HepG2 (cell line): Measurements from ENCODE around the gene ZNF367. TPM values are rescaled to one million over a fixed set of nuclear protein-coding genes. Genes with fewer than 3 reads are reported as not detected.

Source experiments
- ATAC-seq: fragments of 200-7000 bp; cut with Tn5 transposase; 3 replicates; pipeline ENCODE4 v1.9.1; 2020; ENCODE audit warnings: mild to moderate bottlenecking, moderate library complexity
- BruUV-seq: library from RNA; stranded (reverse); fragments of 400-500 nt; replicated peaks from 2 replicates; lab custom pipeline; 2021; lab: Mats Ljungman, UMichigan
- CTCF ChIA-PET: fragments of 300-600 bp; formaldehyde crosslinking; extraction: SDS; loops from one replicate; lab custom pipeline; 2021; ENCODE audit warnings: low total read pairs, inconsistent platforms, low intra/inter-chr PET ratio; lab: Yijun Ruan, JAX
- POLR2A ChIA-PET: fragments of 350-600 bp; sonication (Branson Sonifier 250); formaldehyde crosslinking; loops from one replicate; lab custom pipeline; 2020; ENCODE audit warnings: antibody characterized with exemption, inconsistent platforms; lab: Yijun Ruan, JAX
- DNase-seq: peaks from one replicate; pipeline ENCODE4 v3.0.0-alpha.2; 2015; ENCODE audit warnings: low spot score
- FAIRE-seq: peaks from 3 replicates; lab custom pipeline; 2011; peaks lifted over from hg19 to GRCh38; lab: Jason Lieb, UNC
- H2AFZ ChIP-seq: one replicate; pipeline ENCODE4 v1.6.1; 2011; ENCODE audit warnings: low read length, inconsistent platforms
- H3K27ac ChIP-seq: fragments of 300-600 bp; 3 replicates; pipeline ENCODE4 v1.8.0; 2011; ENCODE audit warnings: mixed run types, mild to moderate bottlenecking, mixed read lengths, low read length, inconsistent platforms; ENCODE audit not compliant: insufficient read depth; ENCODE audit errors: extremely low read length
- H3K27me3 ChIP-seq, 2 experiments: fragments of 200-600 bp in 1 of 2; 2 replicates in 1 of 2; 3 replicates in 1 of 2; pipeline versions ENCODE4 v1.6.0 to v1.8.0; 2011; ENCODE audit warnings: low read length in 2 of 2, mild to moderate bottlenecking in 2 of 2, moderate library complexity in 2 of 2, inconsistent platforms in 1 of 2; ENCODE audit not compliant: insufficient read depth in 2 of 2, control insufficient read depth in 1 of 2
- H3K36me3 ChIP-seq, 2 experiments: fragments of 200-600 bp in 1 of 2; replicated peaks in 1 of 2; 2 replicates in 1 of 2; 3 replicates in 1 of 2; pipeline versions ENCODE4 v1.5.1 to v1.8.0; 2011; ENCODE audit warnings: low read length in 2 of 2, inconsistent platforms in 1 of 2; ENCODE audit not compliant: insufficient read depth in 2 of 2, control insufficient read depth in 1 of 2
- H3K4me1 ChIP-seq: 2 replicates; pipeline ENCODE4 v1.5.1; 2012; ENCODE audit warnings: low read length, inconsistent platforms; ENCODE audit not compliant: insufficient read depth
- H3K4me2 ChIP-seq: 2 replicates; pipeline ENCODE4 v1.6.0; 2011; ENCODE audit warnings: low read depth, low read length, inconsistent platforms
- H3K4me3 ChIP-seq, 3 experiments: fragments of 200-600 bp in 1 of 3; sonication (generic), shearing (Covaris generic) in 1 of 3; replicated peaks in 1 of 3; 2 replicates each; pipeline ENCODE4 v1.5.1; 2011 to 2016; ENCODE audit warnings: low read length in 3 of 3, inconsistent platforms in 2 of 3, low read depth in 2 of 3, mild to moderate bottlenecking in 2 of 3, control low read depth in 1 of 3, mixed read lengths in 1 of 3; ENCODE audit not compliant: insufficient read depth in 1 of 3
- H3K79me2 ChIP-seq: one replicate; pipeline ENCODE4 v1.6.1; 2011; ENCODE audit warnings: low read length, inconsistent platforms; ENCODE audit not compliant: insufficient read depth
- H3K9ac ChIP-seq: 2 replicates; pipeline ENCODE4 v1.6.0; 2011; ENCODE audit warnings: mild to moderate bottlenecking, low read depth, low read length, inconsistent platforms; ENCODE audit not compliant: insufficient read depth
- H3K9me3 ChIP-seq: 2 replicates; pipeline ENCODE4 v1.5.1; 2012; ENCODE audit warnings: mild to moderate bottlenecking, low read length
- H4K20me1 ChIP-seq: 2 replicates; pipeline ENCODE4 v1.6.0; 2011; ENCODE audit warnings: inconsistent platforms, mild to moderate bottlenecking, low read length, moderate library complexity; ENCODE audit not compliant: insufficient read depth
- ERF ChIP-seq: IDR thresholded peaks from 2 replicates; pipeline ENCODE4 v1.6.1; 2018; ENCODE audit warnings: missing biosample characterization, missing genetic modification reagents
- KLF11 ChIP-seq: IDR thresholded peaks from 2 replicates; pipeline ENCODE4 v1.6.1; 2016; ENCODE audit warnings: missing compliant biosample characterization
- MED1 ChIP-seq: sonication (generic); formaldehyde crosslinking; IDR thresholded peaks from 2 replicates; pipeline ENCODE4 v1.4.0; 2020; ENCODE audit warnings: missing genetic modification reagents
- NR2F2 ChIP-seq: IDR thresholded peaks from 2 replicates; pipeline ENCODE4 v1.6.1; 2012; ENCODE audit warnings: low read depth, inconsistent platforms, borderline replicate concordance
- SIN3B ChIP-seq: fragments of 150-350 bp; IDR thresholded peaks from 2 replicates; pipeline ENCODE4 v1.6.1; 2014; ENCODE audit warnings: low read length
- ZNF17 ChIP-seq: sonication (generic); formaldehyde crosslinking; IDR thresholded peaks from 2 replicates; pipeline ENCODE4 v1.5.0; 2020; ENCODE audit warnings: mild to moderate bottlenecking, missing genetic modification reagents
- ZNF547 ChIP-seq: sonication (generic); formaldehyde crosslinking; IDR thresholded peaks from 2 replicates; pipeline ENCODE4 v1.5.1; 2020; ENCODE audit warnings: mild to moderate bottlenecking, missing genetic modification reagents
- ZNF580 ChIP-seq: IDR thresholded peaks from 2 replicates; pipeline ENCODE4 v1.6.1; 2016; ENCODE audit warnings: low read depth, borderline replicate concordance
- ZNF589 ChIP-seq: sonication (generic); formaldehyde crosslinking; conservative IDR thresholded peaks from 2 replicates; pipeline ENCODE4 v1.8.0; 2022; ENCODE audit warnings: mild to moderate bottlenecking, moderate library complexity, missing genetic modification reagents
- ZNF768 ChIP-seq: sonication (generic); formaldehyde crosslinking; IDR thresholded peaks from 2 replicates; pipeline ENCODE4 v1.4.0; 2020; ENCODE audit warnings: missing genetic modification reagents
- ZNF879 ChIP-seq: sonication (generic); formaldehyde crosslinking; IDR thresholded peaks from 2 replicates; pipeline ENCODE4 v1.8.1; 2023; ENCODE audit warnings: missing genetic modification reagents
- WGBS: methylation state at CpG from one replicate; pipeline ENCODE4 v1.1.6; 2017; ENCODE audit warnings: low lambda C conversion rate; 5-methylcytosine and 5-hydroxymethylcytosine counted together
- in situ Hi-C: cut with HindIII; loops from 2 replicates; pipeline ENCODE4 v1.10.0; 2017; ENCODE audit warnings: low pct_unique_long_range_greater_than_20kb; ENCODE audit not compliant: extremely low pct_ligation_motif_present
- intact Hi-C: fragments of 100-400 bp; cut with micrococcal nuclease; formaldehyde crosslinking; loops from one replicate; pipeline ENCODE4 v1.10.0; 2022; ENCODE audit not compliant: unreplicated experiment
- polyA plus RNA-seq, 8 experiments: library from polyadenylated mRNA; depleted of rRNA in 3 of 8; stranded (reverse) in 7 of 8; unstranded in 1 of 8; fragments of >200 nt; fragmentation: Illumina TruSeq in 4 of 8; extraction: Trizol in 4 of 8; gene quantifications; 2 replicates each; pipeline versions ENCODE4 v1.2.1 to v1.2.3, GENCODE V29; 2011 to 2016; ENCODE audit warnings: low read depth in 4 of 8, missing spikeins in 1 of 8, mixed read lengths in 1 of 8; ENCODE audit not compliant: insufficient read depth in 1 of 8
- total RNA-seq, 5 experiments: library from RNA; depleted of rRNA; stranded (reverse); fragments of >200 nt; fragmentation: Illumina TruSeq; extraction: Trizol; gene quantifications; 2 replicates each; pipeline ENCODE4 v1.2.3, GENCODE V29; 2016; ENCODE audit warnings: low read depth in 1 of 5
- TF ChIP-seq, protein P1 (sequence below): sonication (generic); formaldehyde crosslinking; IDR thresholded peaks from 2 replicates; pipeline ENCODE4 v1.8.0; 2022; ENCODE audit warnings: mild to moderate bottlenecking, missing genetic modification reagents, moderate library complexity
- TF ChIP-seq, protein P2 (sequence below): sonication (generic); formaldehyde crosslinking; IDR thresholded peaks from 2 replicates; pipeline ENCODE4 v1.8.0; 2022; ENCODE audit warnings: missing genetic modification reagents, mild to moderate bottlenecking, inconsistent platforms, borderline replicate concordance

The ZNF367 gene
- total and polyA plus RNA-seq, 2 of the 13 experiments (the other 11 are each of a cell fraction or from before 2014, with no cell fraction given), result 2.9 to 7.7 TPM

DNA sequence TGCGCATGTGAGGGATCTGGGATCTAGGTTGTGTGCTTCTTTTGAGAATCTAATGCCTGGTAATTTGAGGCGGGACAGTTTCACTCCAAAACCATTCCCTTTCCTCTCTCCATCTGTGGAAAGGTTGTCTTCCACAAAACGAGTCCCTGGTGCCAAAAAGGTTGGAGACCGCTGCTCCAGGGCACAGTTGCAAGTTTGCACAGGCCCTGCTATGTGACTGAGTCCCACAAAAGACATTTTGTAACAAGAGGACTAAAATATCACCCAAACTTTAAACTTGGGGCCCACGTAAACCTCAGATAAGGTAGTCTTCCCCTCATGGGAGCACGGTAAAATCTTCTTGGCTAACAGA lies 5.8 kb upstream of the ZNF367 start:
- Histone ChIP-seq H3K4me1 (peaks cover 45% of the 10 kb centered on the region), H3K4me2 (peak overlapping the region; percentile 66), H4K20me1 (no peaks in the 10 kb centered on the region), H3K36me3 (no peaks in the 10 kb centered on the region), H3K27me3 (no peaks in the 10 kb centered on the region), H2AFZ (peak overlapping the region; percentile 73), H3K79me2 (no peaks in the 10 kb centered on the region), H3K9ac (peak overlapping the region; percentile 58), H3K4me3 (peak overlapping the region; percentile 34 to 55 (median 45)), H3K27ac (peak overlapping the region; percentile 34), H3K9me3 (no peaks in the 10 kb centered on the region)
- CTCF ChIA-PET, result no interaction called here
- DNase-seq, result no peak
- ATAC-seq, result no peak
- peak; percentile 72 for FAIRE-seq
- peak; percentile 3; the same call in 1 of the 2 replicates for TF ChIP-seq ZNF580 (CRISPR knock-in tag)
- TF ChIP-seq ERF, result 0 out of 2 replicates have a peak, but pooled peaks have one; percentile 6
- no peak for TF ChIP-seq NR2F2
- TF ChIP-seq, protein P1, sequence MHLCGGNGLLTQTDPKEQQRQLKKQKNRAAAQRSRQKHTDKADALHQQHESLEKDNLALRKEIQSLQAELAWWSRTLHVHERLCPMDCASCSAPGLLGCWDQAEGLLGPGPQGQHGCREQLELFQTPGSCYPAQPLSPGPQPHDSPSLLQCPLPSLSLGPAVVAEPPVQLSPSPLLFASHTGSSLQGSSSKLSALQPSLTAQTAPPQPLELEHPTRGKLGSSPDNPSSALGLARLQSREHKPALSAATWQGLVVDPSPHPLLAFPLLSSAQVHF (CRISPR knock-in tag), result 0 out of 2 replicates have a peak, but pooled peaks have one; percentile 20
- TF ChIP-seq ZNF589 (CRISPR knock-in tag), result no peak
- intact Hi-C loops (no loop called here), in situ Hi-C loops (no loop called here)
- no TSS peak for BruUV-seq
- 18% methylated on average over 6 of the region's 6 CpGs for WGBS
- POLR2A ChIA-PET, result interaction anchor here (0.9 to 1.9 kb wide), 6 partner anchors 11 to 67 kb away, joined by 3 to 8 read pairs (median 4); partner anchors contain the start of genes HABP4 and SLC35D2

DNA sequence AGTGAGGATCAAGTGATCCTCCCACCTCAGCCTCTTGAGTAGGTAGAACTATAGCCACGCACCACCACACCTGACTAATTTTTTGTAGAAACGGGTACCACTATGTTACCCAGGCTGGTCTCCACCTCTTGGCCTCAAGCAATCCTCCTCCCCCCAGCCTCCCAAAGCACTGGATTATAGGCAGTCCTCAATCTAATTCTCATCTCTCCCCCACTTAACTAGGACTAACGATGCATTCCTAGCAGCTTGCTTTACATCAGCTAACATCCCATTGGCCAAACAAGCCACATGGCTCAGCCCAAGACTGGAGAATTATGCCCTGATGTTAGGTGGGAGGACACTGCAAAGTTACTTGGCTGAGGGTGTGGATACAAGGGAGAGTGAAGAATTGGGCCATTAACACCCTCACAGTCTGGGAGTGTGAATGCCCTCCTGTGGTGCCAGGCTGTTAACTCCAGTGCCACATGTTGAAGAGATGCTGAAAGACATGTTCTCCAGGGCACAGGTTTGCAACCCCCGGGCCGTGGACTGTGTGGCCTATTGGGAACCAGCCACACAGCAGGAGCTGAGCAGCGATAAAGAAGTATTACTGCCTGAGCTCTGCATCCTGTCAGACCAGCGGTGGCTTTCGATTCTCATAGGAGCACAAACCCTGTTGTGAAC lies 5.3 kb upstream of the ZNF367 start:
- FAIRE-seq, result no peak
- 51% methylated on average over 4 of the region's 8 CpGs for WGBS
- Histone ChIP-seq H2AFZ (peak overlapping the region; percentile 73), H3K79me2 (no peaks in the 10 kb centered on the region), H3K27ac (peak overlapping the region; percentile 34), H3K36me3 (no peaks in the 10 kb centered on the region), H3K4me1 (peaks cover 45% of the 10 kb centered on the region), H3K4me3 (peak overlapping the region; percentile 34 to 55 (median 45); a peak in 5 of 6 replicates), H3K27me3 (no peaks in the 10 kb centered on the region), H3K9ac (peak overlapping the region; percentile 58), H3K9me3 (no peaks in the 10 kb centered on the region), H4K20me1 (no peaks in the 10 kb centered on the region), H3K4me2 (peak overlapping the region; percentile 66)
- POLR2A ChIA-PET, result interaction anchor here (0.9 to 1.9 kb wide), 5 partner anchors 12 to 40 kb away, joined by 3 to 8 read pairs (median 5); partner anchors contain the start of genes HABP4 and SLC35D2
- peak; percentile 17 for ATAC-seq
- in situ Hi-C loops, result no loop called here
- CTCF ChIA-PET, result no interaction called here
- intact Hi-C loops, result no loop called here
- no TSS peak for BruUV-seq
- DNase-seq, result no peak
- TF ChIP-seq ZNF580 (CRISPR knock-in tag), result peak; percentile 27; the same call in 1 of the 2 replicates
- no peak for TF ChIP-seq ZNF17 (CRISPR knock-in tag)
- TF ChIP-seq ZNF879, result no peak
- TF ChIP-seq KLF11 (CRISPR knock-in tag), result no peak
- no peak for TF ChIP-seq SIN3B
- TF ChIP-seq MED1 (CRISPR knock-in tag), result peak; percentile 26; the same call in 1 of the 2 replicates
- TF ChIP-seq ZNF768 (CRISPR knock-in tag), result 0 out of 2 replicates have a peak, but pooled peaks have one; percentile 26
- 0 out of 2 replicates have a peak, but pooled peaks have one; percentile 43 for TF ChIP-seq ZNF547 (CRISPR knock-in tag)
- TF ChIP-seq, protein P2, sequence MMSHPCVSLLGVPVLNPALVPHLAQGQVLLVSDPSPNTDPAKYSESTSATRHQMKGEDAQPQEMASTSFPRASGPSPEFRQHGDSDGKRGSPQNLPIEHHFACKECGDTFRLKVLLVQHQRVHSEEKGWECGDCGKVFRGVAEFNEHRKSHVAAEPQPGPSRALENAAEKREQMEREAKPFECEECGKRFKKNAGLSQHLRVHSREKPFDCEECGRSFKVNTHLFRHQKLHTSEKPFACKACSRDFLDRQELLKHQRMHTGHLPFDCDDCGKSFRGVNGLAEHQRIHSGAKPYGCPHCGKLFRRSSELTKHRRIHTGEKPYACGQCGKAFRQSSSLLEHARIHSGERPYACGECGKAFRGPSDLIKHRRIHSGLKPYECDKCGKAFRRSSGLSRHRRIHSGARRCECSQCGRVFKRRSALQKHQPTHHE (CRISPR knock-in tag), result no peak
